Measurements from ENCODE around the gene SWI5. TPM values are rescaled to one million over a fixed set of nuclear protein-coding genes. Genes with fewer than 3 reads are reported as not detected.
A peak's percentile ranks its signal among the peaks of the same experiment; 100 is the strongest.

Gene SWI5
- total RNA-seq, 3 donors from 2014 or later (not counting 1 experiment from before 2014, with no cell fraction given) = 6.3 to 9.3 (median 8.4) TPM

- Mint-ChIP-seq H3K9me3 (no peaks in the 10 kb centered on the region), H3K36me3 (no peaks in the 10 kb centered on the region), H3K27ac (no peak overlapping the region), H3K4me3 (no peak overlapping the region), H3K27me3 (ENCODE audit: low read depth in 2 of 2) (peaks cover 0 to 7% of the 10 kb centered on the region in 2 donors), H3K4me1 (peaks cover 6 to 14% of the 10 kb centered on the region in 2 donors)
- no peak overlapping the region for H3K4me3 ChIP-seq (ENCODE audit: low read length)
- TF ChIP-seq, protein P1, sequence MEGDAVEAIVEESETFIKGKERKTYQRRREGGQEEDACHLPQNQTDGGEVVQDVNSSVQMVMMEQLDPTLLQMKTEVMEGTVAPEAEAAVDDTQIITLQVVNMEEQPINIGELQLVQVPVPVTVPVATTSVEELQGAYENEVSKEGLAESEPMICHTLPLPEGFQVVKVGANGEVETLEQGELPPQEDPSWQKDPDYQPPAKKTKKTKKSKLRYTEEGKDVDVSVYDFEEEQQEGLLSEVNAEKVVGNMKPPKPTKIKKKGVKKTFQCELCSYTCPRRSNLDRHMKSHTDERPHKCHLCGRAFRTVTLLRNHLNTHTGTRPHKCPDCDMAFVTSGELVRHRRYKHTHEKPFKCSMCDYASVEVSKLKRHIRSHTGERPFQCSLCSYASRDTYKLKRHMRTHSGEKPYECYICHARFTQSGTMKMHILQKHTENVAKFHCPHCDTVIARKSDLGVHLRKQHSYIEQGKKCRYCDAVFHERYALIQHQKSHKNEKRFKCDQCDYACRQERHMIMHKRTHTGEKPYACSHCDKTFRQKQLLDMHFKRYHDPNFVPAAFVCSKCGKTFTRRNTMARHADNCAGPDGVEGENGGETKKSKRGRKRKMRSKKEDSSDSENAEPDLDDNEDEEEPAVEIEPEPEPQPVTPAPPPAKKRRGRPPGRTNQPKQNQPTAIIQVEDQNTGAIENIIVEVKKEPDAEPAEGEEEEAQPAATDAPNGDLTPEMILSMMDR (IDR thresholded peaks at IDR 0.05) = peak; percentile 73
- no peak overlapping the region for H3K27ac ChIP-seq (ENCODE audit: low read length)
- no peaks in the 10 kb centered on the region for H3K9me3 ChIP-seq (ENCODE audit: control insufficient read depth, insufficient read depth, low read length)
- no peaks in the 10 kb centered on the region for H3K27me3 ChIP-seq (ENCODE audit: control insufficient read depth, insufficient read depth, low read length)
- DNase-seq (peak; percentile 52 to 75), ATAC-seq (peak in 1 of 3 donors; percentile 17)
- 78% methylated on average over 18 of the region's 18 CpGs for WGBS (ENCODE audit: insufficient coverage)
- H3K4me1 ChIP-seq (ENCODE audit: control insufficient read depth, insufficient read depth, low read length) = peaks cover 16% of the 10 kb centered on the region
- peaks cover 32% of the 10 kb centered on the region for H3K36me3 ChIP-seq (ENCODE audit: control insufficient read depth, insufficient read depth, low read length)
- intact Hi-C loops (cut with micrococcal nuclease) = loop anchor here (1.0 kb wide), 1 partner anchor 86 kb away; no protein-coding TSS in a partner anchor
Observed at GRCh38 chr9:128254855-128255759, 21.0 kb upstream of the SWI5 start.

GRCh38 chr9:128257086-128257825 lies 18.8 kb upstream of the SWI5 start:
- intact Hi-C loops (cut with micrococcal nuclease) = no loop called here
- Histone ChIP-seq H3K36me3 (ENCODE audit: control insufficient read depth, insufficient read depth, low read length) (peaks cover 51% of the 10 kb centered on the region), H3K9me3 (ENCODE audit: control insufficient read depth, insufficient read depth, low read length) (no peaks in the 10 kb centered on the region), H3K4me1 (ENCODE audit: control insufficient read depth, insufficient read depth, low read length) (no peaks in the 10 kb centered on the region), H3K27me3 (ENCODE audit: control insufficient read depth, insufficient read depth, low read length) (no peaks in the 10 kb centered on the region), H3K4me3 (ENCODE audit: low read length) (no peak overlapping the region), H3K27ac (ENCODE audit: low read length) (no peak overlapping the region)
- TF ChIP-seq, protein P1 (IDR thresholded peaks at IDR 0.05) = no peak
- Mint-ChIP-seq H3K27me3 (ENCODE audit: low read depth in 2 of 2) (peaks cover 0 to 4% of the 10 kb centered on the region in 2 donors), H3K27ac (no peak overlapping the region), H3K4me1 (no peaks in the 10 kb centered on the region), H3K36me3 (peaks cover 9% of the 10 kb centered on the region), H3K4me3 (no peak overlapping the region), H3K9me3 (no peaks in the 10 kb centered on the region)
- ATAC-seq (no peak), DNase-seq (no peak)
- 90% methylated on average over 23 of the region's 23 CpGs for WGBS (ENCODE audit: insufficient coverage)

DNA sequence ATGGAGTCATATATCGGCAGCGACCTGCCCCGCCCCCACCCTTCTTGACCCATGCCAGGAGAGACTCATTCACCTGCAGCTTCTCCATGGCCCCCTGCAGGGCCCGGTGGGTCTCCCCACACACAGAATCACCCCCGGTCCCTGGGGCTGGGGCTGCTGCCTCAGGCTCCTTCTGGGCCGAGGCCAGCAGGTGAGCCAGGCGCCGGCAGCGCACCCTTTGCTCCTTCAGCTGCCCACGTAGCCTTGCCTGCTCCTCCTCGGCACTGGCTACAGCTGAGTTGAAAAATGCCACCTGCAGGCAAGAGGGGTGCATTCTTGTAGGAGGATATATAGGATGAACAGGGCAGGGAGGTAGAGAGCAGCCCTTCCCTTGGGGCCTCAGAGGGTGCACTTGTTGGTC lies 18.2 kb upstream of the SWI5 start:
- Mint-ChIP-seq H3K9me3 (no peaks in the 10 kb centered on the region), H3K36me3 (peaks cover 9% of the 10 kb centered on the region), H3K27ac (no peak overlapping the region), H3K4me3 (no peak overlapping the region), H3K4me1 (no peaks in the 10 kb centered on the region), H3K27me3 (ENCODE audit: low read depth in 2 of 2) (peaks cover 0 to 2% of the 10 kb centered on the region in 2 donors)
- TF ChIP-seq, protein P1 (IDR thresholded peaks at IDR 0.05) = no peak
- Histone ChIP-seq H3K4me3 (ENCODE audit: low read length) (no peak overlapping the region), H3K4me1 (ENCODE audit: control insufficient read depth, insufficient read depth, low read length) (no peaks in the 10 kb centered on the region), H3K36me3 (ENCODE audit: control insufficient read depth, insufficient read depth, low read length) (peaks cover 57% of the 10 kb centered on the region), H3K9me3 (ENCODE audit: control insufficient read depth, insufficient read depth, low read length) (no peaks in the 10 kb centered on the region), H3K27me3 (ENCODE audit: control insufficient read depth, insufficient read depth, low read length) (no peaks in the 10 kb centered on the region), H3K27ac (ENCODE audit: low read length) (no peak overlapping the region)
- 97% methylated on average over 11 of the region's 11 CpGs for WGBS (ENCODE audit: insufficient coverage)
- intact Hi-C loops (cut with micrococcal nuclease) = no loop called here
- no peak for ATAC-seq
- no peak for DNase-seq

Measured in natural killer cell (primary cell).